NCI-H2196 treated with DMSO at 0.1 percent for 48 hours (cell line): ENCODE data around the gene GALNT14.

Experiments used
- DNase-seq: peaks from one replicate; lab custom pipeline; 2025; ENCODE audit not compliant: unreplicated experiment; lab: John Stamatoyannopoulos, UW

GALNT14 gene

DNA sequence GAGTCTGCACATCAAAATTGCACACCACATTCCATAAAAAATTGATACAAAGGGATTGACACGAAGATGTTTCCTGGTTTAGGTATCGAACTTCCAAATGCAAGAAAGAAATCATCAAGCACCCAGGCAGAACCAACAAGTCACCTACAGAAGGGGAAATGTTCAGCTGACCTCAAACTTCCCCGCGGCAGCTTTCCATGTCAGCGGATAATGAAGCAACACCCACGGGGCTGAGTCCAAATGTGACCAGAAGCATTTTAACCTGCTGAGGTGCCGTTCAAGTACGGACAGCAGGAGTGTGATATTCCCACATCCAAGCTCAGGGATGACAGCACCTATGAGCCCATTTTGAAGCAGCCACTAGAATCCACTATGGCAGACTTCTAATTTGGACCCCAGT is 124.9 kb downstream of the GALNT14 start:
- no peak for DNase-seq

DNA sequence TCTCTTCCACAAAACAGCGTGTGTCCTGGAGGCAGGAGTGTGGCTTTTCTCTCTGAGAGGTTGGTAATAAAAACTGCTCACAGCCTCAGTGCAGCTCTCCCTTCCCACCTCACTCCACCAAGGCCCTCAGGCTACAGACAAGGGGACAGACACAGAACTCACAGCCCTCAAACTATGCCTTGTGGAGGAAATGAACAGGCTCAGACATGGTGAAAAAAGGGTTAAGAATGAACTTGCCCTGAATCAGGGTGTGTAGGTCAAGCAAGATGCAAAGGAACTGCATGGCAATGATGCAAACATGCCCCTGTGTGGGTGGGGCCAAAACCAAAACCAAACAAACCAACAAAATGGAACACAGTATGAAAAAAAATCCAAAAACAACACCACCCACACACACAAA is 125.8 kb downstream of the GALNT14 start:
- DNase-seq = no peak

DNA sequence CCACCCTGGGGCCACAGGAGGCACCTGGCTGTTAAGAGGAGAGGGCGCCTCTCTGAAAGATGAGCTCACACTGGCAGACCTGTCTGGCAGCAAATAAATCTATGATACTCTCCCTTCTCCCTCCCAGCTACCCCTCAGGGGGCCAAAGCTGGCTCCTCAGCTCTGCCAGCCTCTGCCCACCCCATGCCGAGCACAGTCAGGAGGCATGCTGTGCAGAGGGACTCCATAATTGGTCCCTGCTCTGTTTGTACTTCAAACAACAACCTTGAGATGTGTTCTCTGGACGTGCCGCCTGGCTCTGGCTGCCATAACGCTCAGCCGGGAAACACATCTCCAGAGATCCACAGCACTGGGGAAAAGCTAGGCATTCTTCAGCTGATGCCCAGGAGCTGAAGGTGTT is 126.7 kb downstream of the GALNT14 start:
- DNase-seq = no peak

DNA sequence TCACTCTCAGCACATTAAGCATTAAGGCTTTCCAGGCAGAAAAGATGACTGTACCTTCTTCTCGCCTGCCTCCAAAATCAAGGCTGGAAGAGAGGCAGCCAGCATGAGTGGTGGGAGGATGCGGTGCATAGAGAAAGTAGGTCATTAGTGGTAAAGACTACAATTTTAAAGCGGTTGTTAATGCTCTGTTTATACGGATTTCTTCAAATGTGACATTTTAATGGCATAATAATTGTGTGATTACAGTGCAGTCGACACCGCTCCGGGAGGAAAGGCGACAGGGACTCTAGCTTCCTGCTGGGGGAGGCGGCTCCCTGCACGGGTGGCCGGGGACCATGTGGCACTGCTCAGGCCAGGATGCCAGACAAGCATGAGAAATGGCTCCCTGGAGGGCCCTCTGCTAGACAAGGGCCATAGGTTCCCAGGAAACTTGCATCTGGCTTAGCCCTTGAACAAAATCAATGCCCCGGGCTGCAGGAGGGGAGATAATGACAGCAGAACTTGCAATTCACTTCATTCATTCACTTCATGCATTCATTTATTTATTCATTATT is 129.6 kb downstream of the GALNT14 start:
- no peak for DNase-seq

DNA sequence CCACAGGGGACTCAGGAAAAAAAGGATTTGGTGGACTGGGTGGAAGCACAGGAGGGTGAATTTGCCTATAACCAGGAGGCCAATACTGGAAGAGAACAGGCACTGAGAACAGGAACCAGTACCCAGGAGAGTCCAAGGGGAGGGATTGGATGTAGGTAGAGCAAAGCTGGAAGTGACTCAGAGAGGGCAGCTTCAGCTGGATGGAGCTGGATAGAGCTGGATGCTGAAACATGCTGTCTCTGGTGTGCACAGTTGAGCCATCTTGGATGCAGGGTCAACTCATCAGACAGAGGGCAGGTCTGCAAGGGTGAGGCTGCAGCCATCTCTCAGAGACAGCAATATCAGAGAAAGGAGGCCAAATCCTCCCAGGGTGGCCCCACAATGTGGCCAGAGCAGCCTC is 134.0 kb downstream of the GALNT14 start:
- DNase-seq = no peak

DNA sequence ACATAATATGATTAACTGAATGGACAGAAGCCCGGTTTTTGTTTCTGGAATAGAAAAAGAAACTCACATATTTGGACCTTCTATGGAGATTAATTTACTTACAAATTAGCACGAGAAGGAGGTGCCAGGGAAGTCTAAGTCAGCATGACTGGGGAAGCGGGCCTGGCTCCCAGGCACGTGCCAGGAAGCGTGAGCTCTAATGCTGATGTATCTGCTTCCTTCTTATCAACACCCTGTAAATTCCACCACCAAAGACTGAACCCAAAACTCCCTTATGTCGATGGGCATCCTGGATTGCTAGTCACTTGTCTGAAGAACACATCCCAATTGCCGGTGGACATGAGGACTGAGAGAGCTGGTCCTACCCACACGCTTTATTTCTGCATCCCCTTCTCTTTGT is 134.5 kb downstream of the GALNT14 start:
- no peak for DNase-seq

DNA sequence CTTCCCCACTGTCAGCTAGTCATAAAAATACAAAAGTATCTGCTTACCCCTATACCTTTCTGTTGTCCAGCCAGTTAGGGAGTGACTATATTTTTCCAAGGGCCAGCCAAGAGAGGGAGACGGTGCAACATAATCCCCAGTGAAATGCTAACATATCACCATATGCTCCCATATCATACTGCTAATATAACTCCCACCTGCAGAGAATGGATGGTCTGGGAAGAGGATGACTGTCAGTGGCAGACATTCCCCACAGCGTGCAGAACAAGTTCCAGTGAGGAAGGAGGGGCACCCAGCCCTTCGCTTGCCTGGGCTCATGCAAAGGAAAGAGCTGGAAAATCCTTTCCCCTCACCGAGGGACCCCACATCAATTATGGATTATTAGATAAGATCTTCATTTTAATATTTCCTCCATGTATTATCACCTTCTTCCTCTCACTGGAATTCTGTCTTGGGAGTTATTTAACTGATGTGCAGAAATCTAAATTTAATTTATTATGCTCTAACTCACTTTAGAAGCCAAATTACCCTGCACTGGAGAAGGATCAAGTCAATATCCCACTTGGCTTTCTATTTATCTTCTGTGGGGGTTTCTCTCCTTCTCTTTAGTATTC is 135.6 kb downstream of the GALNT14 start:
- no peak for DNase-seq

DNA sequence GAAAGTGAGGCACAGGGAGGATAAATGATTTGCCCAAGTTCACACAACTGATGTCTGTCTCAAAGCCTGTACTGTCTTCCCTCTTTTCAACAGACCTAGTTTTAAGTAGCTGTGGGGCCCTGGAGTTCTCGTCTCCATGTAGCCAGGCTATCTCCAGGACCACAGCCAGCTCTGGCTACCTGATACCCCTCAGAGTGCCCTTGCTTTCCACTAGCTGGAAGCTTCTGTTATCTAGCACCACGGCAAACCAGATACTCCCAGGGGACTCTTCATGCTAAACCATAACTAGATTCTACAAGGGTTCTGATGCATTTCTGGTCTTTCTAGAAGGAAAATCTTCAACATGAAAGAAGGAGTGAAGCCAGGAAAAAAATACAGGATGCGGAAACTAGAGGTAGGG is 137.3 kb downstream of the GALNT14 start:
- DNase-seq = no peak

DNA sequence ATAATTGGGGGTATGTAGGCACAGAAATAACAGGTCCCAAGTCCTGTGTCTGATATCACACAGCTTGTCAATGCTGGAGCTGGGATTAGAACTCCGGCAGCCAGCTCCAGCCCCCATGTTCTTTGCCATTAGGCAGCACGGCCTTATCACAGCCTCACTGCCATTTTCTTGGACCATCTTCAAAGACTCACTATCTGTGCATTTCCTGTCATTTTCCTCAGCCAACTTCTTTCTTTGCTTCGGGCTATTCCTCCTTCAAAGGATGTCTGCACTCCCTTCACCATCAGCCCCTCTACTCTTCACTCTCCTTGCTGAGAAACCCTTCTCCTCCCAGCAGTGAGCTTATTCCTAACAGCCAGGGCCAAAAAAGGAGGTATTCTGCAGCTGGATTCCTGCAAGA is 139.6 kb downstream of the GALNT14 start:
- no peak for DNase-seq

DNA sequence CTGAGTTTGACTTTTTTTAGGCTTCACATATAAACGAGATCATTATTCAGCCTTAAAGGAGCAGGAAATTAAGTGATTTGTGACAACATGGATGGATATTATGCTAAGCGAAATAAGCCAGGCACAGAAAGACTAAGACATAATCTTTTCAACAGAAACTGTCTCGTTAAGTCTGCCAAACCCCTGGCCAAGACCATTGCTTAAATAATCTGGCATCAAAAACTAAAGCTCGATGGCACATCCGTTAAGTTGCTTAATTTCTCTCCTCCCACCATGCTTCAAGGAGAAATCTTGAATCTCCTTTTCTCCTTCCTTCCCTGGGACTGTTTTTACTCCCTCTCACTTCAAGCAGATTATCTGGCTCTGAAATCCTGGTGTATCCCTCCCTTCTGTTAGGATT is 140.3 kb downstream of the GALNT14 start:
- DNase-seq = no peak

DNA sequence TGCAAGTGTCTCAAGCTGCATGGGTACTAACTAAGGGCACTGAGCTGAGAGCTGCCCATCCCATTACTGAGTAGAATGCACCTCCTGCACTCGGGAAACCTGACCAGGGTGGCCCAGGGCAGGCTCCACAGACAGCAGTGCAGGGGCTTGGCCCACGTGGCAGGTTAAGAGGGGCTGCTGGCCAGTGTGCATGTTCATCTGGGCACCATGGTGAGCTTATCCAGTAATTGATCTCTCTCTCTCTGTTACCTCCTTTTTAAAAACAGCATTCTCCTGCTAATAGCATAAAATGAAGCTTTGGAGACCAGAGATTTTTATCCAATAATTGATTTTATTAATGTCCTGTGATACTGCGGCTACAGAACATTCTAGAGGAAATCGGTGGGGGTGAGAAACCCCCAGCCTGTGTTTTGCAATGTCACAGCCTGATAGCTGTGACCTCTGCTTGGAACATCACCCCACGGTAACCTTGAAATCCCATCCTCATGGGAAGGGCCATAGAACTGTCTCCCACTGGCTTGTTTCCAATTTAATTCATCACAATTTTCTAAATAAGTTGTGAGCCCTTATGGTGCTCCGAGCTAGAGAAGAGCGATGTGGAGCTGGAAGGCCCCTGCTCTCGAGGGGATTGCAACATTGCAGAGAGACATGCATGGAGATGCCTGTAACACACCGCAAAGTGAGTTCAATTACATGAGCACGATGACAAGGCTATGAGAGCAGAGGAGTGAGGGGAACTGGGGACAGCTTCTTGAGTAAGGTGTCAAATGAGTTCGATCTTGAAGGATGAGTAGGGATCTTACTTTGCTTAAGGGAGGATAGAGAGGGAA is 143.8 kb downstream of the GALNT14 start:
- no peak for DNase-seq

DNA sequence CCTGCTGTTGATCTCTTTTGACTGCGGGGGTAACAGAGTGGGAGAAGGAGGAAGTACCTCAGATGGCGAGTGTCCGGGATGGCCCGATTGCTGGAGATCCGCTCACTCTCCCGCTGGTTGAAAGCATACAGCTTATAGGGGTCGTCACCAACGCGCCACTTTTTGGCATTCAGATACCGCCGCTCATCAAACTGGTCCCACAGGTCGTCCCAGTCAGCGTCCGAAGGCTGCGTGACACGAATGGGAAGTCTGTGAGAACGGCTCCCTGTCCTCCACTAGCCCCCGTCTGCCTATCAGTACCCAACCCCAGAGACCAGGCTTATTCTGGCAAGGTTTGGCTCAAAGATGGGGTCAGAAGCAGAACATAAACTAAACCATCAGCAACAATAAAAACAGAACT is 145.5 kb downstream of the GALNT14 start:
- no peak for DNase-seq

DNA sequence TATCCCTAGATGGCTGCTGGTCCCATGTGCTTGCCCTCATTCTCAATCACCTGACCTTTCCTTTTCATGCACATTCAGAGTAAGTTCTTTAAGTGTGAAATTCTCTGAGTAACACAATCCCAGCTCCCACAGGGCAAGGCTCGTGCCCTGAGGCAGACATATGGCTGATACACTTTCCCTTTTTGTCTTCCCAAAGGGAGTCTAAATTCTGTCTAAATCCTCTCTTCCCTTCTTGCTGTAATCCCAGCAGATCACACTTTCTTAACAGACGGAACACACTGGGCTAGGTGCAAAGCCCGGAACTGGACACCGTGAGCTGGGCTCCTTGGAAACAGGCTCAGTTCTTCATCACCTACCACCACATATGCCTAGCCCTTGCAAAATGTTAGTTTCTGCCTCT is 147.6 kb downstream of the GALNT14 start:
- DNase-seq = no peak

DNA sequence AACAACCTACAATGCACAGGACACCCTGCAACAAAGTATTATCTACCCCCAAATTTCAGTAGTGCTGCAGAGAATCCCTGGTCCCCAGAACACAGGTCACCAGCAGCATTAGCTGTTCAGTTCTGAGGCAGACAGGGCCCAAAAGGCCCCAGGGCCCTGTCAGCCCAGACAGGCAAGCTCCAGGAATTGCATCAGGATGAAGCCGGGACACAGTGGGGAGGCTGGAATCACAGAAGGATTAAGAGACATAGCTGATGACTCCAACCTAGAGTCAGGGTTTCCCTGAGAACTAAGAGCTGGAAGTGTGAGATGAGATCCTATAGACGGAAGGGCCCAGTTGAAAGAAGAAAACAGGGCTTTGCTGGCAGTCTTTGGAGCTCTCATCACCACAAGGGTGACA is 148.1 kb downstream of the GALNT14 start:
- no peak for DNase-seq

DNA sequence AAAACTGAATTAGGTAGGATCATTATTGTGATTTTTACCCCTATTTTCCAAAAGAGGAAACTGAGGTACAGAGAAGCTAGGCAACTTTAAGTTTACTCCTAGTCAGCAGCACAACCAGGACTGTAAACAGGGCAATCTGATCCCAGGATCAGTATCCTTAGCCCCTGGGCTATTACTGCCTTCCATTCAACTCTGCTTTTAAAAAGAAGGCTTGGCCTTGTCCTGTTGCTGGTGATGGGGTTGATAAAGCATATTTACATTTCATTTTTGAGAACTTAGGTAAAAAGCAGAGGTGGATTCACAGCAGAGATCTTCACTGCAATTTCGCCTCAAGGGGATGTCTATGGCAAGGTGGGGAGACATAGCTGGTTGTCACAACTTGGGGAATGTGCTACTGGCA is 148.5 kb downstream of the GALNT14 start:
- DNase-seq = no peak

DNA sequence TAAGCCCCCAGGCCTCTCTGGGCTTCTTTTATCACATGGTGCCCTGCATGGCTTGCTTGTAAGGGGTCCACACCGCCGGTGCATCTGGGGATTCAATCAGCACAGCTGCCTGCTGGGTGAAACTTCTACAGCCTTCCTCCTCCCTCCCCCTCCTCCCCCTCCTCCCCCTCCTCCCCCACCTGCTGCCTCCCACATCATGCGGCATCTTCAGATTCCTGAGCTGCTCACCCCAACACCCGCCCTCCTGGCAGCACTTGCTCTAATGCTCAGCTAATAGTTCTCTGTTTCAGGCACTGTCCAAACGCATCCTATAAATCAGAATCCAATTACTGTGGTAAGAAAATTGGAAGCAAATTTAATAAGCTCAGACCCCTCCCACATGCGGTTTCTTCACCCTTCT is 150.7 kb downstream of the GALNT14 start:
- DNase-seq = no peak

DNA sequence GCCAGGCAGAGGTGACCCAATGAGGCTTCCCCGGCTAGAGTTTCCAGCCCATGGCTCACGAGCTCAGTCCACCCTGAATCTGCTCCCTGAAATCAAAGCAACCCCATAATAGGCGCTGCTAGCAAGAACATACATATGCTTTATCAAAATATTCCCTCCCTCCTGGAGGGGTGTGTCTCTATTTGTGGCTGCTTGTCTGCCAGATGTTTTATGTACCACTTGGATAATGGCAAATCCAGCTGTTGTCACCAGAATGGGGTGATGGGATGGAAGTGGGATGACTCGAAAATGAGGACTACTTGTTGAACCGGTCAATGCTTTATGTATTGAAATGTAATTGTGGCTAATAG is 152.0 kb downstream of the GALNT14 start:
- no peak for DNase-seq

DNA sequence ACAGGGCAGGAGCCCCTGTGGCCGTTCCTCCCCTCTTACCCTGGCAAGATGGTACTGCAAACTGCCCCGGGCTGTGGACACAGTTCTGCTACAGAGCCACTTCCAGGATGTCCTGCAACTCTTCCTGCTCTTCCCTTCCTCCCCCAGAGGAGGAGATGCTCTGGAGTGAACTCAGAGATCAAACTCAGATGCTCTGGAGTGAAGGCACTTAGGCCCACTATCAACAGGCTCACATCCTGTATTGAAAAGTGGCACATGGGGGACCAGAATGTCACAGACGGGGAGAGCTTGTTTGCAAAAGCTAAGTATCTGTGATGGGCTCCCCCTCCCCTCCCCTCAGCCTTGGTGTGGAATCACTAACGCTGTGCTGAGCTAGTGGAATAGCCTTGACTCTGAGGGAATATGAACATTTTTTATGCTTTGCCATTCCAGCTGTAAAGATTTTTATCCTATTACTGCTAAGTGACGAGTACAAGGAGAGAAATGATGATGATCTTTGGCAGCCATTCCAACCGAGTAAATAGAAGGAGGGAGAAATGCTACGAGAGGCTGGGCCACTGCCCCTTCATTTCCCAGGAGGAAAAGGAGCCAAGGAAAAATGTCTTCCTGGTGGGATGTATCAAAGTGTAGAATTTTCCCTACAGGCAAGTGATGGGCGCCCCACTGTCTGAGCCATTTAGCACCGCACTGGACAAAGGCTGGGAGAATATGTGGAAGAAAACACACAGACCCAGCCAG is 152.6 kb downstream of the GALNT14 start:
- no peak for DNase-seq

DNA sequence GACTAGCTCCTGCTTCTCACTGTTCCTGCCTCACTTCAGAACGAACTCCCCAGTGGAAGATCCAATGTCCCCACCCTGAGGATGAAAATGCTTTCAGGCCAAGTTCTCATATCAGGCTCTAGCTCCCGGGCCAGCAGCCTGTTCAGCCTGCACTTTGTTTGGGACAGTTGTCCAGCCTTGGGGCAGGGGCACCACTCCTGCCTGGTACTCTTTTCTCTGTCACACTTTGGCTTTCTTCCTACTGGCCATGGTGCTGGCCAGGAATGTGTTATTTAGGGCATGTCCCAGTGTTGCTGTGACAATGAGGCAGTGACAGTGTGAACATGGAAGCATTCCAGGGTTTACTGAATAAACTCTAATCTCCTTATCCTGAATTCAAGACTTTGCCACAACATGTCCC is 154.1 kb downstream of the GALNT14 start:
- no peak for DNase-seq

DNA sequence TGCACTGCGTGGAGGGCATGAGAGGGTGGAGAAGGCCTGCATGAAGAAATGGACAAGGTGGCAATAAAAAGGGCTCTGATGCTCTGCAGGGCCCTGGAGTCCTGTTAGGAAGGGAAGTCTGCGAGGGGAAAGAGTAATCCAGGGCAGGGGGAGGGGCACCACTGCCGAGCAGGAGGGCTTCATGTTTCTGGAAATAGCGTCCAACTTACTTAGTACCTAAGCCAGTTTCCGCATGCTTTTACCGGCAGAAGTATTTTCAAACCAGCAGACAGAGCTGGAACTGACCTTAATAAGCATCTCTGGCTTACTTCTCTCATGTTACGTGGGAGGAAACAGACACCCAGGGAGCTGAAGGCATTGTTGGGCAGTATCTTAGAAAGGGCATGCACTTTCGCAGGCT is 156.7 kb downstream of the GALNT14 start:
- DNase-seq = no peak

DNA sequence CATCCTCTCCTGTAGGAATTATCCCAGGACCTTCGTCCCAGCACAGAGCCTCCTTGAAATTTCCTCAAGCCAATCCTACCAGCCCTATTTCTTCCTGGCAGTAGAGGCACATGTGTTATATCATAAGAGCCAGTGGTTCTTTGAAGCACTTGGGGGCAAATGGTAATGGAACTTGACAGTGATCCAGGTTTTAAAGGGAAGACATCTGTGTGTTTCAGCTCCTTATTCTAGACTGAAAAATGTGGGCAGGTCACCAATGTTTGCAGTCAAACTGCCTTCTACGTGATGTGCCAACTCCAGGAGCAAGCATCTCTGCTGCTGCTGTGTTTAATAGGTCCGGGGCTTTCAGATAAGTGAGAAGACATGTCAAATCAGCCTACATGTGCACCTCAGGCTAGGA is 157.1 kb downstream of the GALNT14 start:
- DNase-seq = no peak

DNA sequence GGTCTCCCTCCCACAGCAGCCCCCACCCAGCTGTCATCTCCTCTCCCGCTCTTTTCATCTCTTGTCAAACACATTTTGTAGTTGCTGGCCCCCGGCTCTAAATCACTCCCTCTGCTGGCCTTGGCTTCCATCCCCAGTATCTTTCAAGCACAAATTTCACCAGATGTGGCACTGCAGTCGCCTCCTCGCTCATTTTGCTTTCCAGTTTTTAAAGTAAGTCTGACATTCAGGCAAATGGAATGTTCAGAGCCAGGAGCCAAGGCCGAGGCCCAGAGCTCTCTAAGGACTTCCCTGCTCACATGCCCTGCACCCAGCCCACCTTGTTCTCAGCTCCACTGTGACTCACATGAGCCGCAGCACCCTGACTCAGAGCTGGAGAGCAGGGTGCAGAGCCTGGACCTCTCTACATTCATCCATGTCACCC is 158.4 kb downstream of the GALNT14 start:
- no peak for DNase-seq
